Common myeloid progenitor, CD34-positive (primary cell): Measurements from ENCODE around the gene HIF1A.

Experiments used
- CTCF ChIA-PET: fragments of 350-600 bp; sonication (Branson Sonifier 250); formaldehyde crosslinking; loops from one replicate; lab custom pipeline; 2021; ENCODE audit warnings: antibody characterized with exemption; lab: Charles Lee
- POLR2A ChIA-PET: fragments of 350-600 bp; sonication (Branson Sonifier 250); formaldehyde crosslinking; loops from one replicate; lab custom pipeline; 2021; ENCODE audit warnings: antibody characterized with exemption; lab: Charles Lee
- DNase-seq, 3 donors: peaks; one replicate each; pipeline versions ENCODE4 v3.0.0 to v3.0.0-alpha.2; 2013
- H3K27ac ChIP-seq, 2 experiments: 1 replicate in 1 of 2; 2 replicates in 1 of 2; pipeline ENCODE4 v1.7.0; 2013; ENCODE audit warnings: inconsistent platforms in 2 of 2, low read length in 2 of 2, mild to moderate bottlenecking in 2 of 2, low read depth in 1 of 2, moderate library complexity in 1 of 2; ENCODE audit not compliant: severe bottlenecking in 2 of 2, insufficient read depth in 1 of 2, poor library complexity in 1 of 2
- H3K27me3 ChIP-seq, 5 experiments: replicated peaks in 2 of 5; 1 replicate in 3 of 5; 2 replicates in 2 of 5; pipeline versions ENCODE4 v1.6.1 to v1.7.0; 2013; ENCODE audit warnings: low read length in 4 of 5, mild to moderate bottlenecking in 2 of 5, moderate library complexity in 2 of 5, inconsistent platforms in 1 of 5; ENCODE audit not compliant: insufficient read depth in 5 of 5, control insufficient read depth in 4 of 5
- H3K36me3 ChIP-seq, 4 experiments: 1 replicate in 2 of 4; 2 replicates in 2 of 4; pipeline versions ENCODE4 v1.6.1 to v1.7.0; 2013; ENCODE audit warnings: low read length in 3 of 4, control low read depth in 1 of 4, mild to moderate bottlenecking in 1 of 4; ENCODE audit not compliant: control insufficient read depth in 4 of 4, insufficient read depth in 4 of 4
- H3K4me1 ChIP-seq, 4 experiments: 1 replicate in 3 of 4; 2 replicates in 1 of 4; pipeline versions ENCODE4 v1.6.1 to v1.7.1; 2013; ENCODE audit warnings: low read length in 3 of 4, mild to moderate bottlenecking in 3 of 4, control low read depth in 1 of 4, inconsistent platforms in 1 of 4, moderate library complexity in 1 of 4; ENCODE audit not compliant: control insufficient read depth in 4 of 4, insufficient read depth in 4 of 4; ENCODE audit errors: control extremely low read depth in 1 of 4
- H3K4me3 ChIP-seq, 7 experiments: 1 replicate in 4 of 7; 2 replicates in 3 of 7; pipeline versions ENCODE4 v1.5.1 to v1.7.0; 2013; ENCODE audit warnings: mild to moderate bottlenecking in 7 of 7, low read length in 6 of 7, moderate library complexity in 6 of 7, inconsistent platforms in 2 of 7, low read depth in 2 of 7, control low read depth in 1 of 7; ENCODE audit not compliant: insufficient read depth in 4 of 7, control insufficient read depth in 1 of 7; ENCODE audit errors: extremely low read depth in 1 of 7
- H3K9me3 ChIP-seq, 5 experiments: 1 replicate in 4 of 5; 2 replicates in 1 of 5; pipeline versions ENCODE4 v1.6.1 to v1.7.1; 2013; ENCODE audit warnings: low read length in 4 of 5, mild to moderate bottlenecking in 2 of 5, inconsistent platforms in 1 of 5, low read depth in 1 of 5, moderate library complexity in 1 of 5; ENCODE audit not compliant: control insufficient read depth in 4 of 5, insufficient read depth in 2 of 5; ENCODE audit errors: control extremely low read depth in 1 of 5
- WGBS: methylation state at CpG from one replicate; pipeline ENCODE4 v1.1.5; 2013; ENCODE audit not compliant: insufficient coverage; 5-methylcytosine and 5-hydroxymethylcytosine counted together

HIF1A gene

GRCh38 chr14:61724133-61724532 is 28.8 kb downstream of the HIF1A start:
- Histone ChIP-seq H3K4me3 (no peak overlapping the region), H3K36me3 (peaks cover 15 to 55% (median 38%) of the 10 kb centered on the region in 4 experiments), H3K27me3 (no peaks in the 10 kb centered on the region), H3K27ac (no peak overlapping the region), H3K4me1 (peaks cover 13 to 32% (median 18%) of the 10 kb centered on the region in 4 experiments), H3K9me3 (no peaks in the 10 kb centered on the region)
- WGBS, result 88% methylated on average over 1 of the region's 2 CpGs
- DNase-seq, result no peak
- ChIA-PET CTCF (interaction anchor here (1.3 kb wide), 1 partner anchor 264 kb away, joined by 5 read pairs; no protein-coding TSS in a partner anchor), POLR2A (no interaction called here)

DNA sequence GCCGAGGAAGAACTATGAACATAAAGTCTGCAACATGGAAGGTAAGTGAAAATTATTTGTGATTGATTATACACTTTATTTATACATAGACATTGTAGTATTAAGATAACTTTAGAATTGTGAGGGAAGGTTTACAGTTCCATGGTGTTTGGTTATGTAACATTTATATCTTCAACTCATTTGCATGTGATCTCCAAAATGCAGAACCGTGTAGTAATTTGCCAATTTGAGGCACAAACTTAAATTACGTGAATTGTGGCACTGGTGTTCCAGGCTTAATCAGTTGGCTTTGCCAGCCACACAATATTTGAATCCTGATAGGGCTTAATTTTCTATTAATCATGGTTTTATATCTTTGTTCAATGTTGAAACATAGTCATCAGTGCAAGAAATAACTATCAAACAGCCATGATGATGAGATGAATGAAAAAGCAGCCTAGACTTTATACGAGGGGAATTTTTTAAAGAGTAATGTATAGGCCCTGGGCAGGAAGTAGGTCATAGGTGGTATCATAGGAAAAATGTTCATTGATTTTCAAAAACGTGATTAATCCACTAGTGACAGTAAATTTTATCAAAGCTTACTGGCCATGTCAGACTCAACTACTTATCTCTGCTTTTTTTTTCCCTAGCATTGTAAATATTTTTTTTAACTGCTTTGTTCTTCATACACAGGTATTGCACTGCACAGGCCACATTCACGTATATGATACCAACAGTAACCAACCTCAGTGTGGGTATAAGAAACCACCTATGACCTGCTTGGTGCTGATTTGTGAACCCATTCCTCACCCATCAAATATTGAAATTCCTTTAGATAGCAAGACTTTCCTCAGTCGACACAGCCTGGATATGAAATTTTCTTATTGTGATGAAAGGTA is 31.7 kb downstream of the HIF1A start:
- no peaks in the 10 kb centered on the region for H3K27me3 ChIP-seq
- 100% methylated on average over 4 of the region's 7 CpGs for WGBS
- POLR2A ChIA-PET, result no interaction called here
- no peaks in the 10 kb centered on the region for H3K9me3 ChIP-seq
- H3K4me1 ChIP-seq, result peaks cover 0 to 3% (median 2%) of the 10 kb centered on the region in 4 experiments
- H3K4me3 ChIP-seq, result no peak overlapping the region
- CTCF ChIA-PET, result interaction anchor here (0.8 to 1.9 kb wide), 7 partner anchors 9 to 266 kb away, joined by 3 to 7 read pairs (median 4); no protein-coding TSS in a partner anchor
- peaks cover 15 to 64% (median 47%) of the 10 kb centered on the region in 4 experiments for H3K36me3 ChIP-seq
- no peak for DNase-seq
- H3K27ac ChIP-seq, result no peak overlapping the region

DNA sequence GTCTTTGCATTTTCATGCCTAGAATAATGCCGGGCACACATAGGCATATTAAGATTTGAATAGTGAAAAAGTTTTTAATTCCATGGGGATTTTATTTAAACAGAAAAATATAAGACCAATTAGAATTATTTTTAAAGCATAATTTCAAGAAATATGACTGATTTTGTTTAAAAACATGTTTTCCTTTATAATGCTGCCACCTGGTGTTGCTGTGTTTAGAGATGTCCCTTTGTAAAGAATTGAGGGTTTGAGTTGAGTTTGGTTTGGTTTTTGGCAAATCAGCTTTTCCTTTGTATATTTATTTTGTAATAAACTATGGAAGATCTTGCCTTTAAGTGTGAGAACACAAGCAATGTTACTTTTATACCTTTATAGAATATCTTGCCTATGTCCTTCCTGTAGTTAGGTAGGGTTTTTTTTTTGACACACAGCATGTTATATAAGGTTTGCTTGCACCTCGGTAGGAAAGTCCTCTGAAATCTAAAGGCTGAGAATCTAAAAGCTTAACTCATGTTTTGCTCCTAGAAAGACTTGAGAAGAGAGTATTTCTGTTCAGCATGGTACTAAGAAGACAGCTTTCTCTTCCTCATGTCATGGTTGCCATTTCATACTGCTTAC is 35.6 kb downstream of the HIF1A start:
- H3K27me3 ChIP-seq, result no peaks in the 10 kb centered on the region
- ChIA-PET CTCF (interaction anchor here (0.6 to 3.8 kb wide), 17 partner anchors 8 to 302 kb away, joined by 3 to 32 read pairs (median 4); no protein-coding TSS in a partner anchor), POLR2A (no interaction called here)
- H3K36me3 ChIP-seq, result peaks cover 21 to 80% (median 51%) of the 10 kb centered on the region in 4 experiments
- no peaks in the 10 kb centered on the region for H3K4me1 ChIP-seq
- WGBS, result no CpG with 5 or more reads among the region's 2 CpGs
- H3K27ac ChIP-seq, result no peak overlapping the region
- DNase-seq, result peak; percentile 37 to 69 (median 58)
- H3K4me3 ChIP-seq, result no peak overlapping the region
- no peaks in the 10 kb centered on the region for H3K9me3 ChIP-seq

- no peak overlapping the region for H3K4me3 ChIP-seq
- WGBS, result no CpG with 5 or more reads among the region's 2 CpGs
- no peaks in the 10 kb centered on the region for H3K27me3 ChIP-seq
- no peaks in the 10 kb centered on the region for H3K9me3 ChIP-seq
- H3K36me3 ChIP-seq, result peaks cover 18 to 81% (median 51%) of the 10 kb centered on the region in 4 experiments
- CTCF ChIA-PET, result interaction anchor here (0.9 to 2.3 kb wide), 7 partner anchors 8 to 282 kb away, joined by 3 to 8 read pairs (median 5); no protein-coding TSS in a partner anchor
- peak in 2 of 3 donors; percentile 34 to 47 for DNase-seq
- no peak overlapping the region for H3K27ac ChIP-seq
- no peaks in the 10 kb centered on the region for H3K4me1 ChIP-seq
- POLR2A ChIA-PET, result interaction anchor here (0.6 kb wide), 1 partner anchor 262 kb away, joined by 7 read pairs; no protein-coding TSS in a partner anchor
These were observed 38.7 kb downstream of the HIF1A start for GRCh38 chr14:61733972-61734371.

- Histone ChIP-seq H3K27ac (no peak overlapping the region), H3K4me3 (no peak overlapping the region), H3K4me1 (no peaks in the 10 kb centered on the region), H3K27me3 (no peaks in the 10 kb centered on the region), H3K36me3 (peaks cover 24 to 89% (median 57%) of the 10 kb centered on the region in 4 experiments), H3K9me3 (no peaks in the 10 kb centered on the region)
- ChIA-PET CTCF (no interaction called here), POLR2A (no interaction called here)
- DNase-seq, result no peak
- WGBS, result 100% methylated on average over 1 of the region's 4 CpGs
These were observed 41.4 kb downstream of the HIF1A start for GRCh38 chr14:61736751-61737150.

DNA sequence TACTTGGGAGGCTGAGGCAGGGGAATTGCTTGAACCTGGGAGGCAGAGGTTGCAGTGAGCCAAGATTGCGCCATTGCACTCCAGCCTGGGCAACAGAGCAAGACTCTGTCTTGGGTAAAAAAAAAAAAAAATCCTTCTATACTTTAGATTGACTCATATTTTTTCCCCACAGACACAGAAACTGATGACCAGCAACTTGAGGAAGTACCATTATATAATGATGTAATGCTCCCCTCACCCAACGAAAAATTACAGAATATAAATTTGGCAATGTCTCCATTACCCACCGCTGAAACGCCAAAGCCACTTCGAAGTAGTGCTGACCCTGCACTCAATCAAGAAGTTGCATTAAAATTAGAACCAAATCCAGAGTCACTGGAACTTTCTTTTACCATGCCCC is 42.6 kb downstream of the HIF1A start:
- POLR2A ChIA-PET, result no interaction called here
- Histone ChIP-seq H3K4me1 (no peaks in the 10 kb centered on the region), H3K27me3 (no peaks in the 10 kb centered on the region), H3K36me3 (peaks cover 24 to 88% (median 61%) of the 10 kb centered on the region in 4 experiments), H3K27ac (no peak overlapping the region), H3K4me3 (no peak overlapping the region), H3K9me3 (no peaks in the 10 kb centered on the region)
- WGBS, result 100% methylated on average over 3 of the region's 5 CpGs
- CTCF ChIA-PET, result interaction anchor here (0.7 to 3.2 kb wide), 4 partner anchors 8 to 267 kb away, joined by 3 to 23 read pairs (median 12); no protein-coding TSS in a partner anchor
- peak in 1 of 3 donors; percentile 18 for DNase-seq
